ENCODE results near the gene CERS3. TPM values are rescaled to one million over a fixed set of nuclear protein-coding genes. Genes with fewer than 3 reads are reported as not detected.

CERS3 gene
- polyA plus RNA-seq, 1 of the 3 experiments (the other 2 are of a cell fraction) = not detected

DNA sequence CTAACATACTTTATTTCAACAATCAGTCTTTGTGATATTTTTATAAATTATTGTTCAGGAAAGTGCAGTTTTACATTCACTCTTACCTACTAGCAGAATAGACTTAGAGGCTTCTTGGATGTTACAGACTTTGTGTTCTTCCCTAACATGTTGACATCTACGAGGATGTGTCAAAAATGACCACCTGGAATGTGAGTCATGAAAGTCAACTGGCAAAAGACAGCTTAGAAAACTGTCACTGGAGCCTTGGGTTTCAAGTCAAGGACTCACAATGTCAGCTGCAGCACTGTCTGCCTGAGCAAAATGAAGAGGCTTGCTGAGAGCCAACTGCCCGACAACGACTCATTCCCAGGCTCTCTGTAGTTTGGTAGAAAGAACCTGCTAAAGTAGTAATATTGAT is 91.5 kb downstream of the CERS3 start:
- ChIA-PET CTCF (interaction anchor here (0.7 kb wide), 1 partner anchor 29 kb away, joined by 3 read pairs; no protein-coding TSS in a partner anchor), POLR2A (no interaction called here)
- Histone ChIP-seq H3K9ac (no peak overlapping the region), H3F3A (replicated peaks; ENCODE audit: insufficient read depth) (no peaks in the 10 kb centered on the region), H3K9me2 (no peaks in the 10 kb centered on the region), H3K4me1 (ENCODE audit: control insufficient read depth in 1 of 2, insufficient read depth in 2 of 2, low read depth in 1 of 2, low read length in 1 of 2) (peaks cover 0 to 3% of the 10 kb centered on the region in 2 experiments; a peak in 2 of 4 replicates), H3K79me2 (ENCODE audit: insufficient read depth) (no peaks in the 10 kb centered on the region), H3K4me2 (no peak overlapping the region), H3K27me3 (ENCODE audit: insufficient read depth) (no peaks in the 10 kb centered on the region), H3K36me3 (replicated peaks in 1 of 2; ENCODE audit: control insufficient read depth in 1 of 2, insufficient read depth in 2 of 2, low read length in 1 of 2) (no peaks in the 10 kb centered on the region), H2AFZ (ENCODE audit: low read depth) (no peak overlapping the region), H3K9me3 (no peaks in the 10 kb centered on the region), H3K27ac (ENCODE audit: low read depth in 2 of 2, low read length in 1 of 2) (no peak overlapping the region), H3K4me3 (ENCODE audit: low read depth in 2 of 2, low read length in 1 of 2) (no peak overlapping the region), H4K20me1 (ENCODE audit: insufficient read depth) (no peaks in the 10 kb centered on the region)
- DNase-seq = no peak
- TF ChIP-seq CHD2 (IDR thresholded peaks at IDR 0.05; ENCODE audit: low read length, partially characterized antibody) (no peak), YY1 (IDR thresholded peaks at IDR 0.05; ENCODE audit: low read depth) (no peak), FOSL2 (IDR thresholded peaks at IDR 0.05; ENCODE audit: borderline replicate concordance, low read depth) (no peak), CTCF (IDR thresholded peaks at IDR 0.05) (no peak), RAD21 (IDR thresholded peaks at IDR 0.05; ENCODE audit: low read length) (no peak), MEF2A (IDR thresholded peaks at IDR 0.05; ENCODE audit: borderline replicate concordance, low read depth) (no peak), MXI1 (IDR thresholded peaks at IDR 0.05; ENCODE audit: low read depth, low read length) (no peak), TEAD4 (IDR thresholded peaks at IDR 0.05; ENCODE audit: borderline replicate concordance, insufficient read depth) (no peak)
- TF ChIP-seq, protein P1, sequence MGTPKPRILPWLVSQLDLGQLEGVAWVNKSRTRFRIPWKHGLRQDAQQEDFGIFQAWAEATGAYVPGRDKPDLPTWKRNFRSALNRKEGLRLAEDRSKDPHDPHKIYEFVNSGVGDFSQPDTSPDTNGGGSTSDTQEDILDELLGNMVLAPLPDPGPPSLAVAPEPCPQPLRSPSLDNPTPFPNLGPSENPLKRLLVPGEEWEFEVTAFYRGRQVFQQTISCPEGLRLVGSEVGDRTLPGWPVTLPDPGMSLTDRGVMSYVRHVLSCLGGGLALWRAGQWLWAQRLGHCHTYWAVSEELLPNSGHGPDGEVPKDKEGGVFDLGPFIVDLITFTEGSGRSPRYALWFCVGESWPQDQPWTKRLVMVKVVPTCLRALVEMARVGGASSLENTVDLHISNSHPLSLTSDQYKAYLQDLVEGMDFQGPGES (IDR thresholded peaks at IDR 0.05; ENCODE audit: low read depth, low read length) = no peak
- WGBS (ENCODE audit: low lambda C conversion rate) = 4% methylated on average over 3 of the region's 3 CpGs

GRCh38 chr15:100434561-100434960 is 94.2 kb downstream of the CERS3 start:
- Histone ChIP-seq H3K27me3 (ENCODE audit: insufficient read depth) (no peaks in the 10 kb centered on the region), H3K4me1 (ENCODE audit: control insufficient read depth in 1 of 2, insufficient read depth in 2 of 2, low read depth in 1 of 2, low read length in 1 of 2) (peaks cover 0 to under 1% of the 10 kb centered on the region in 2 experiments; a peak in 2 of 4 replicates), H3K36me3 (replicated peaks in 1 of 2; ENCODE audit: control insufficient read depth in 1 of 2, insufficient read depth in 2 of 2, low read length in 1 of 2) (no peaks in the 10 kb centered on the region), H3K9ac (no peak overlapping the region), H3K9me3 (no peaks in the 10 kb centered on the region), H3F3A (replicated peaks; ENCODE audit: insufficient read depth) (no peaks in the 10 kb centered on the region), H3K79me2 (ENCODE audit: insufficient read depth) (no peaks in the 10 kb centered on the region), H3K4me2 (no peak overlapping the region), H3K9me2 (no peaks in the 10 kb centered on the region), H2AFZ (ENCODE audit: low read depth) (no peak overlapping the region), H4K20me1 (ENCODE audit: insufficient read depth) (no peaks in the 10 kb centered on the region), H3K27ac (ENCODE audit: low read depth in 2 of 2, low read length in 1 of 2) (no peak overlapping the region), H3K4me3 (ENCODE audit: low read depth in 2 of 2, low read length in 1 of 2) (no peak overlapping the region)
- ChIA-PET POLR2A (no interaction called here), CTCF (interaction anchor here (0.8 to 1.2 kb wide), 2 partner anchors 10 to 865 kb away, joined by 3 to 4 read pairs; no protein-coding TSS in a partner anchor)
- DNase-seq = no peak
- 30% methylated on average over 6 of the region's 6 CpGs for WGBS (ENCODE audit: low lambda C conversion rate)
- TF ChIP-seq FOSL2 (IDR thresholded peaks at IDR 0.05; ENCODE audit: borderline replicate concordance, low read depth) = no peak
- no peak for TF ChIP-seq RCOR1 (IDR thresholded peaks at IDR 0.05; ENCODE audit: low read length)
- TF ChIP-seq, protein P2, sequence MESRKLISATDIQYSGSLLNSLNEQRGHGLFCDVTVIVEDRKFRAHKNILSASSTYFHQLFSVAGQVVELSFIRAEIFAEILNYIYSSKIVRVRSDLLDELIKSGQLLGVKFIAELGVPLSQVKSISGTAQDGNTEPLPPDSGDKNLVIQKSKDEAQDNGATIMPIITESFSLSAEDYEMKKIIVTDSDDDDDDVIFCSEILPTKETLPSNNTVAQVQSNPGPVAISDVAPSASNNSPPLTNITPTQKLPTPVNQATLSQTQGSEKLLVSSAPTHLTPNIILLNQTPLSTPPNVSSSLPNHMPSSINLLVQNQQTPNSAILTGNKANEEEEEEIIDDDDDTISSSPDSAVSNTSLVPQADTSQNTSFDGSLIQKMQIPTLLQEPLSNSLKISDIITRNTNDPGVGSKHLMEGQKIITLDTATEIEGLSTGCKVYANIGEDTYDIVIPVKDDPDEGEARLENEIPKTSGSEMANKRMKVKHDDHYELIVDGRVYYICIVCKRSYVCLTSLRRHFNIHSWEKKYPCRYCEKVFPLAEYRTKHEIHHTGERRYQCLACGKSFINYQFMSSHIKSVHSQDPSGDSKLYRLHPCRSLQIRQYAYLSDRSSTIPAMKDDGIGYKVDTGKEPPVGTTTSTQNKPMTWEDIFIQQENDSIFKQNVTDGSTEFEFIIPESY (IDR thresholded peaks at IDR 0.05; ENCODE audit: borderline replicate concordance, low read depth) = no peak
- no peak for TF ChIP-seq NRF1 (IDR thresholded peaks at IDR 0.05; ENCODE audit: low read depth, low read length)
- TF ChIP-seq POLR2AphosphoS5 (IDR thresholded peaks at IDR 0.05; ENCODE audit: low read depth, low read length) = no peak
- TF ChIP-seq FOXM1 (IDR thresholded peaks at IDR 0.05; ENCODE audit: low read depth) = no peak
- TF ChIP-seq RFX5 (IDR thresholded peaks at IDR 0.05; ENCODE audit: low read length) = no peak
- no peak for TF ChIP-seq TCF12 (IDR thresholded peaks at IDR 0.05)
- TF ChIP-seq MAX (IDR thresholded peaks at IDR 0.05; ENCODE audit: low read depth) = no peak
- no peak for TF ChIP-seq RAD21 (IDR thresholded peaks at IDR 0.05; ENCODE audit: low read length)
- TF ChIP-seq TEAD4 (IDR thresholded peaks at IDR 0.05; ENCODE audit: borderline replicate concordance, insufficient read depth) = no peak
- no peak for TF ChIP-seq SMC3 (IDR thresholded peaks at IDR 0.05; ENCODE audit: low read depth, low read length)
- TF ChIP-seq USF1 (IDR thresholded peaks at IDR 0.05; ENCODE audit: borderline replicate concordance, low read depth) = no peak
- TF ChIP-seq FOXJ3 (CRISPR knock-in tag; IDR thresholded peaks at IDR 0.05) = no peak
- TF ChIP-seq YY1 (IDR thresholded peaks at IDR 0.05; ENCODE audit: low read depth) = no peak
- no peak for TF ChIP-seq CHD2 (IDR thresholded peaks at IDR 0.05; ENCODE audit: low read length, partially characterized antibody)
- TF ChIP-seq MEF2A (IDR thresholded peaks at IDR 0.05; ENCODE audit: borderline replicate concordance, low read depth) = no peak
- TF ChIP-seq, protein P1 (IDR thresholded peaks at IDR 0.05; ENCODE audit: low read depth, low read length) = no peak
